HG03575 (cell line): Measurements from ENCODE around the gene NRARP.

Experiments
- ATAC-seq: cut with Tn5 transposase; IDR thresholded peaks from one replicate; pipeline ENCODE4 v1.9.1; 2021; ENCODE audit not compliant: unreplicated experiment, insufficient number of reproducible peaks, low FRiP score; ENCODE audit errors: extremely low read depth

NRARP gene

DNA sequence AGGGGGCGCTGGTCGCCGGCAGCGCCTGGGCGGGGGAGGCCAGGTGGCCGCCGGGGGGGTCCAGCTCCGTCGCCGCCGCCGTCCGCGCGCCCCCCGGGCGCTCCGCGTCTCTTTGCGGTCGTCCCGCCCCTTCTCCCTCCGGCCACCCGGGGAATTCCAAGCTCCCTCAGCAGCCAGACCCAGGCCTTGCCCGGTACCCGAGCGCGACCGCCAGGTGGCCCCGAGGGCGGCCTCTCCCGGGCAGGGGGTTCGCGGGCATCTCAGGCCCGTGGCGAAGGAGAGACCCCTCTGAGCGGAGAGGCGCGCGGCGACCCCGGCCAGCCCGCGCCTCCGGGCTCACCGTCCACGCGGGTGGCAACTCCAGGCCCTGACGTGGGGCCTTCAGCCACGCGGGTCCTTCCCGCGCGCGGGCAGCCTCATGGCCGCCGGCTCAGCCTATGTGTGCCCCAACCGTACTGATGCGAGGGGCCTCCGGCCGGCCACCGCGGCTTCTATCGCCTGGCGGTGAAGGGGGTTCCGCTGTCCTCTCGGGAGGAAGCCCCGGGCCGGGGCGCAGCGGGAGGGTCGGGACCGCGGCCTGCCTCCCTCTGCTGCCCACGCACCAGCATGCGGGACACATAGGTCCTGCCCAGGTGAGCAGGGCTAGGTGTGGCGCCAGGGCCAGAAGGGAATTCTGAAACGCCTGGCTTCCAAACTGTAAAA lies 529 bp upstream of the NRARP start:
- no peak for ATAC-seq

- ATAC-seq: no peak
Measured at GRCh38 chr9:137301081-137301947, 757 bp downstream of the NRARP start.

GRCh38 chr9:137300567-137301080 lies 1.4 kb downstream of the NRARP start:
- ATAC-seq: no peak

DNA sequence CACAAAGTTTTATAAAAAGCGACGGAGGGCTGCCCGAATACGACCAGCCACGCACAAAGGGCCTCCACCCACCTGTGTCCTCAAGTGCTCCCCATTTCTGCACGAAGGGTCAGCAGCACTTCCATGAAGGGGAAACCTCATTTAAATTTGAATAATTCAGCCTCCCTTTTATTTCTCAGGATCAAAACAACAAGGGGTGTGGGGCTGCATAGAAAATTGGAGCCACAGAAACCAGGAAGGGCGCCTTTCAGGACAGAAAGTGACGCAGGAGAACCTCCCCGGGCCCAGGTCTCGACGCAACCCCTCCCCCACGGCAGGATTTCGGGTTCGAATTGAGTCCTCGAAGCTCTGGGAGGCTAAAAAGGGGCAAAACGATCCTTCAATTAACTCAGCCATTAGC lies 2.1 kb downstream of the NRARP start:
- ATAC-seq: no peak

- no peak for ATAC-seq
Measured at GRCh38 chr9:137299203-137299565, 2.9 kb downstream of the NRARP start.

GRCh38 chr9:137298401-137299202 lies 3.5 kb downstream of the NRARP start:
- ATAC-seq: no peak

GRCh38 chr9:137297966-137298365 lies 4.1 kb downstream of the NRARP start:
- no peak for ATAC-seq

- no peak for ATAC-seq
Measured at GRCh38 chr9:137296670-137297664, 5.1 kb downstream of the NRARP start.

DNA sequence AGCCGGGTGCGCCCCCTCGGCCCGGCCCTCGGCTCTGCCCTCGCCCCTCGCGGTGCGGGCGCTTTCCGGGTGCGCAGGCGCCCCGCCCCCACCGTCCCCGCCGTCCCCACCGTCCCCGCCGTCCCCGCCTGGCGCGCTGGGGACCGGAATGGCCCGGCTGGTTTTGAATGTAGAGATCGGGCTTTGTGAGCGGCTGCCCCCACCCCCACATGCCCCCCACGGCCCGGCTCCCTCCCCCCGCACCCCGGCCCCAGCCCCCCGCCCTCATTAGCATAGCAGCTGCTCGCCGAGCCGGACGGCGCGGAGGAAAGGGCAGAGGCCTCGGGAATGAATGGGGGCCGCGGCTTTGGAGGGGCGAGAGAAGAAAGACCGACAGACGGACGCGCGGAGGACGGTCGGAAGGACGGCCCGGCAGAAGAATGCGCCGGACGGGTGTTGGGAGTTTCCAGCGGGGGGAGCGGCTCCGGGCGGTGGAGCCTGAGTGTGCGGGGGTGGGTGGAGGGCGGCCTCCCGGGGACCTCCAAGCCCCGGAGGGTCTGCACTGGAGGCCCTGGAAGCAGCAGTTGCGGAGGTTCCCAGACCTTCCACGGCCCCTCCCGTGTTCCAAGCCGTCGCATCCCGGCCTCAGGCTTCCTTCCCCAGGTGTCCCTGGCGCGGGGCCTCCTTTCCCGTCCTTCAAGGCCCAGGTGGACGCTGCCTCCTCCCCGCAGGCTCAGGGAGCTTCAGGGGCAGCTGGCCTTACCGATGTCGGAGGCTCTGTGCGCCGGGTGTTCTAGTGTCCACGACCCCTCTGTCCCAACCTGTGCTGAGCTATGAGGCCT lies 6.0 kb downstream of the NRARP start:
- ATAC-seq: no peak

- no peak for ATAC-seq
Measured at GRCh38 chr9:137295238-137295811, 6.7 kb downstream of the NRARP start.

DNA sequence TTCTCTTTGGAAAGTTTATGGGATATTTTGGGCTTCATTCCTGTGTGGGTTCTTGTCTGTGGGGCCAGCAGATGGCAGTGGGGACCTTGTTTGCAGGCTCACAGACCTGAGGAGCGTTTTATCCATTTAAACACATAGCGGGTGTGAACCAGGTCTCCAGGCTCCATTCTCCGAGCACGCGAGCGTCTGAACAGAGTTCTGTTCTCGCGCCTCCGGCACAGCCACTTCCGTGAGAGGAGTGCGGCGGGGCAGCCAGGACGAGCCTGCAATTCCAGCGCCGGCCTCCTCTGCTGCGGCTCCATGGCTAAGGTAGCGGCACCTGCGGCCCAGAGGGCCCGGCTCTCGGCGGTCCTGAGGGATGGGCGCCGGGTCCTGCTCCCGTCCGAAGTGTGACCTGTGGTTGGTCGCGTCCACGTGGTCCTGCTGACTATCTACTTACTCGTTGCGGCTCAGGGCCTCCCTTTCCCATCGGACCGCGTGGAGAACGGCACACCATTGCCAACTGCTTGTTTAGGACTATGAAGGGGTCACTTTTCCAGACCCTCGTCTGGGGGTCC lies 7.3 kb downstream of the NRARP start:
- no peak for ATAC-seq

- ATAC-seq: no peak
Measured at GRCh38 chr9:137294091-137294680, 7.9 kb downstream of the NRARP start.

- ATAC-seq: no peak
Measured at GRCh38 chr9:137293482-137294090, 8.5 kb downstream of the NRARP start.

DNA sequence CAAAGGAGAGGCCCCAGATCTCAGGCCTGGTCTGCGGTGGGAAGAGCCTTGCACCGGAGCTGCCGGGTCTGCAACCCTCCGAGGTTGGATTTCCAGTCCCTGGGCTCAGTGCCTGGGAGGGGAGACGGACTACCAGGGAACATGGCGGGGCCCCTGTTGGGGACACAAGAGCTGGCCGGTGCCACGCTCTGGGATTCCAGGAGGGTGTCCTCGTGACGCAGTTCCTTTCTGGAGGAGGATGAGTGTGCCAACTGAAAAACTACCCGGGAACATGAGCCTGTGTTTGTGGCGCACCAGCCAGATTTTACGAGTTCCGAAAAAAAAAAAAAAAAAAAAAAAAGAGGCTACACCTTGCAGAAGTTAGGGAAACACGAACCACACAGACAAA lies 9.0 kb downstream of the NRARP start:
- no peak for ATAC-seq

- no peak for ATAC-seq
Measured at GRCh38 chr9:137286975-137287383, 15.1 kb downstream of the NRARP start.
